Putamen (tissue), 1 donor: ENCODE data around the gene CYP2F1.
"Not testable (repeated sequence)": the region's sequence is repeated elsewhere in the genome, so short reads cannot be mapped to it uniquely, and the experiment has no call there.

Source experiments
- DNase-seq: peaks from one replicate; pipeline ENCODE4 v3.0.0-alpha.2; 2016; ENCODE audit warnings: low spot score

Gene CYP2F1

DNA sequence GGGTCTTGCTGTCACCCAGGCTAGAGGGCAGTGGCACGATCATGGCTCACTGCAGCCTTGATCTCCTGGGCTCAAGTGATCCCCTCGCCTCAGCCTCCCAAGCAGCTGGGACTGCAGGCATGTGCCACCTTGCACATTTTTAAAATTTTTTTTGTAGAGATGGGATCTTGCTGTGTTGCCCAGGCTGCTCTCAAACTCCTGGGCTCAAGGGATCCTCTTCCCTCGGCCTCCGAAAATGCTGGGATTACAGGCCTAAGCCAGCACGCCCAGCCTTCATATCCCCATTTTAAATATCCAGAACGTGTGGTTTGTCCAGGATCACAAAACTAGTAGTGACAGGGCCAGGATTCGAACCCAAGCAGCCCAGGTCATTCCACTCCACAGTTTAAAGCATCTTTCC, 13.1 kb downstream of the CYP2F1 start:
- not testable (repeated sequence) for DNase-seq

DNA sequence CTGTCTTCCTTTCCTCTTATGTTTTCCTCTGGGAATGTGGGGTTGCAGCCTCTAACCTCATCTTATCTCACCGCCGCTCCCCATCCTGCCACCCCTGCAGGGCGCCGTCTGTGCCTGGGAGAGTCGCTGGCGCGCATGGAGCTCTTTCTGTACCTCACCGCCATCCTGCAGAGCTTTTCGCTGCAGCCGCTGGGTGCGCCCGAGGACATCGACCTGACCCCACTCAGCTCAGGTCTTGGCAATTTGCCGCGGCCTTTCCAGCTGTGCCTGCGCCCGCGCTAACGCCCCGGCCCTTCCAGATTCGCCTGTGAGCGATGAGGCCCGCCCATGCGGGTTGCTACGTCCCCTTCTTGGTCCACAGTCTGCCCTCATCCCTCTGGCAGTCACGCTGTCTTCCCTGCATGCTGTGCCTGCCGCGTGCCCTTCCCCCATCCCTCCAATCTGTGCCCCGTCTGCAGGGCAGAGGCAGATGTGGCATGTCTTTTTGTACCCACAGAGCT, 13.6 kb downstream of the CYP2F1 start:
- peak; percentile 19 for DNase-seq

DNA sequence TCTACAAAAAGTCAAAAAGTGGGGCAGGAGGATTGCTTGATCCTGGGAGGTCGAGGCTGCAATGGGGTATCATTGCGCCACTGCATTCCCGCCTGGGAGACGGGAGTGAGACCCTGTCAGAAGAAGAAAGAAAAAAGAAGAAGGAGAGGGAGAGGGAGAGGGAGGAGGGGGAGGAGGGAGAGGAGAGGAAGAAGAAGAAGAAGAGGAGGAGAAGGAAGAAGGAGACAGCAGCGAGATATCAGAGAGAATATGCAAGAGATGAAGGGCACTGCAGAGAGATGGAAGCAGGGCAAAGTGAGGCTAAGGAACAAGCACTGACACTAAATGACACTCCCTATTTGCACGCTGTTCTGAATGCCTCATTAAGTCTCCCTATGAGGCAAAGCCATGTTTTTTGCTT, 14.5 kb downstream of the CYP2F1 start:
- no peak for DNase-seq

DNA sequence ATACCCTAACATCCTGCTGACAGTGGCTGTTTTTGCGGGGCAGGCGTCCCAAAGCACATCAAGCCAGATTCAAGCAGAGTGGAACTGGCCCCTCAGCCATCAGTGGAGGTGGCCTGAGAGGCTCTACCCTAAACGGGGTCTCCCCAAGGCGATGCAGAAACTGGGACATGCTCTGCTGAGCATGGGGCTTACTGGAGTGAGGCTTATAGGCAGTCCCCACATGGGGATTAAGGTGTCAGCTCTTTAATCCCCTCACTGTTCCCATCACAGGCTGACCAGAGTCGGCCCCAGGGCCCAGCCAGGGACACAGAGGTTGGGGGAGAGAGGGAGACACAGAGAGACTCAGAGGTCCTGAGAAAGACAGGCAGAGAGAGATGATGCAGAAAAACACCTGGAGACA, 17.0 kb downstream of the CYP2F1 start:
- no peak for DNase-seq

DNA sequence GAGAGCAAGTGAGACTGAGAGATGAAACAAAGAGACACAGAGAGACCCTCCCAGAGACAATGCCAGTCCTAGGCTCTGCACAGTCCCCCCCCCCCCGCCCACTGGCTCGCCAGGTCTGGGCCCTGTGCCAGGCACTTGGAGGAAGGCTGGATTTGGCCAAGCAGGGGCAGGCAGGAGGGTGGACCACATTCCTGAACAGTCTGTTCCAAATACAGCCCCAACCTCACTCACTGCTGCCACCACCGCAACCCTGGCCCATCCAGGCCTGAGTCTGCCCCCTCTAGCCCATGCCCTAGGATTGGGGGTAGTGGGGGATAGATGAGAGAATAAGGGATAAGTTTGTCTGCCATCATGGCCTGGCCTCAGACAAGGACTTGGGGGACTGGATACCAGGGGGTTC, 19.0 kb downstream of the CYP2F1 start:
- no peak for DNase-seq

DNA sequence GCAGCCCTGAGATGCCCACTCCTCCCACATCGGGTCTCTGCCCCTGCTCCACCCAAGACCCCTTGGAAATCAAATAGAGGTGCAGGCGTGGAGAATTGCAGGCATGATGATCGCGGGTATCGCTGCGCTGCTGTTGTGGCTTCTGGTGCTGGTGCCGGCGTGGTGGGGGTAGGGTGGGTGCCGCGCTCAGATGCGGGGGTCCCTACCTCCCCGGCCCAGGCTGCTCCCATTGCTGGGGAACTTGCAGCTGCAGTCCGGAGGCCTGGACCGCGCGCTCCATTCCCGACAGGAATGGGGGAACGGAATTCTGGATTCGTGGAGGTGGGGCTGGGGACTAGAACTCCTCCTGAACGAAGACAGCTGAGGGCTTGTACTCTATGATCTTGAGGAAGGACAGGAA, 20.4 kb downstream of the CYP2F1 start:
- no peak for DNase-seq

DNA sequence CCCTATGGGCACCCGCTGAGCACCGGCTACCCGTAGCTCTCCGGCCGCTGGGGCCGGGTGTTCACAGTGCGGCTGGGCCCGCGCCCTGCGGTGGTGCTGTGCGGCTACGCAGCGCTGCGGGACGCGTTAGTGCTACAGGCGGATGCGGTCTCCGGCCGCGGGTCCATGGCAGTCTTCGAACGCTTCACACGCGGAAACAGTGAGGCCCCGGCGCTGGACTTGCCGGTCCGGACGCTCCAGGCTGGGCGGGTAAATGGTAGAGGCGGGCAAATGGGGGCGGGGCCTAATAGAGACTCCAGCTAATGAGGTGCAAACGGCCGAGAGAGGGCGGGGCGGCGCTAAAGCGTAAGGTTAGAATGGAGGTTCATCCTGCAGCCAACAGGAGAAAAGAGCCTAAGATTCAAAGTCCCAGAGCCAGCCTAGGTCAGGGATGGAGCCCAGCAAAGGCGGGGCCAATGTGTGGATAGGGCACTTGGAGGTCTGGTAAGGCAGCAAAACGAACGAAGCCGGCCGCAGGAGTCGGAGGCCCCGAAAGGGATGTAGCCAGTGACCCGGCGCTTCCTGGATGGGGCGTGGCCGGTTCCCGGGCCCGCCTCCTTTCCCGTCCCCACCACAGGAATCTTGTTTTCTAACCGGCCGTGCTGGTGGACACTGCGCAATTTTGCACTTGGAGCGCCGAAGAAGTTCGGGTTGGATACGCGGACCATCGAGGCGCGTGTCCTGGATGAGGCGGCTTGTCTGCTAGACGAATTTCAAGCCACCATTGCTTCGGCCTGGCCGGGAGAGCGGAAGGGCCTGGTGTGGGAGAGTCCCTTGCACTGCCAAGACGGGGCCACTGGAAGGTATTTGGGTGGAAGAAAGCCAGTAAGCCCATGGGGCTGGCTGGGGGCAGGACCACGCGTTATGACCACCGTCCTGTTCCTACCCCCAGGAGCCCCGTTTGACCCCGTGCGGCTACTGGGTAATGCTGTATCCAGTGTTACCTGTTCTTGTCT, 21.5 kb downstream of the CYP2F1 start:
- peak; percentile 48 for DNase-seq

DNA sequence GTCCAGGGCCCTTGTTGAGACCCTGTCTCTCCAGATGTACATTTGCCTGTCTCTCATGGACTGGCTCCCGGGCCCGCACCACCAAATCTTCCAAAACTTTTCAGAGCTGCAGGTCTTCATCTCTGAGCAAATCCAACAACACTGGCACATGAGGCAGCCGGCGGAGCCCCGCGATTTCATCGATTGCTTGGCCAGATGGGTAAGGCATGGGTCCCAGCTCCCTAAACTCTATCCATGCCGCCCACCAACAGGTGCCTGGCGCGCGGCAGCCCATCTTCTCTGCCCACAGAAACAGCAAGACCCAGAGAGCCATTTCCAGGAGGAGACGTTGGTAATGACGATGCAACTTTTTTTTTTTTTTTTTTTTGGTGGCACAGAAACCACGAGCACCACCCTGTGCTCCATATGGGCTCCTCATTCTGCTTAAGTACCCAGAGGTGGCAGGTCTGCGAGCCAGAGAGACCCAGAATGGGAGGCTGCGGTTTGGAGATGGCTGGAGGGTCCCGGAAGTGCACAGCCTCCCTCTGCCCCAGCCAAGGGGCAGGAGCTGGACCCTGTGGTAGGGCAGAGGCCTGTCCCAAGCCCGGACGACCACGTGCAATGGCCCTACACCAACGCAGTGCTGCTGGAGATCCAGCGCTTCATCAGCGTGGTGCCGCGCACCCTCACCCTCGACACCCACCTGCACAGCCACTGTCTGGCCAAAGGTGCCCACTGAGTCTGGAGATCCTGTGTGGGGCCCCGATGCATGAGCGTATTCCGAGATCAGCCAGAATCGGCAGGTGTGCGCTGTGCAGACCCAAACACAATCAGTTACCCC, 22.6 kb downstream of the CYP2F1 start:
- DNase-seq = no peak

DNA sequence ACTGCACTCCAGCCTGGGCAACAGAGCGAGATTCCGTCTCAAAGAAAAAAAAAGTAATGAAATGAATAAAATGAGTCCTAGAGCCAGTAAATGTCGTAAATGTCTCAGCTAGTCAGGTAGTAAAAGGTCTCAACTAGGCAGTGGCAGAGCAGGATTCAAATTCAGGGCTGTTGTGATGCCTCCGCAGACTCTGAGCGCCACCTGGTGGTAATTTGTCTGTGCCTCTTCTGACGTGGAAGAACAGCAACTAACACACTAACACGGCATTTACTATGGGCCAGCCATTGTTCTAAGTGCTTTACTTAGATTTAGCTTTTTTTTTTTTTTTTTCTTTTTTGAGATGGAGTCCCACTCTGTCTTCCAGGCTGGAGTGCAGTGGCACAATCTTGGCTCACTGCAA, 30.2 kb downstream of the CYP2F1 start:
- DNase-seq = peak; percentile 46

DNA sequence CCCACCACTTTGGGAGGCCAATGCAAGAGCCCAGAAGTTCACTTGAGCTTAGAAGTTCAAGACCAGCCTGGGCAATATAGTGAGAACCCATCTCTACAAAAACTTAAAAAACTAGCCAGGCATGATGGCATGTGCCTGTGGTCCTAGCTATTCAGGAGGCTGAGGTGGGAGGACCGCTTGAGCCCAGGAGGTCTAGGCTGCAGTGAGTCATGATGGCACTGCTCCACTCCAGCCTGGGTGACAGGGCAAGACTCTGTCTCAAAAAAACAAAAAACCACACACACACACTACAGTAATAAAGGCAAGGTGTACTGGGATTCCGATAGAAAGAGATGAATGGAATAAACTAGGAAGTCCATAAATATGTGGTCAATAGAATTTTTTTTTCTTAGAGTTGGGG, 35.6 kb downstream of the CYP2F1 start:
- DNase-seq = no peak

DNA sequence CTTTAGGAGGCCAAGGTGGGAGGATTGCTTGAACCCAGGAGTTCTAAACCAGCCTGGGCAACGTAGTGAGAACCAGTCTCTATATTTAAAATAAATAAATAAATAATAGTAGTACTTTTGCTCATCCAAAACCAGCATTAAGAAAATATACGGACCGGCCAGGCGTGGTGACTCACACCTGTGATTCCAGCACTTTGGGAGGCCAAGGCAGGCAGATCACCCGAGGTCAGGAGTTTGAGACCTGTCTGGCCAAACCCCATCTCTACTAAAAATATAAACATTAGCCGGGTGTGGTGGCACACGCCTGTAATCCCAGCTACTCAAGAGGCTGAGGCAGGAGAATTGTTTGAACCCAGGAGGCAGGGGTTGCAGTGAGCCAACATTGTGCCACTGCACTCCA, 36.8 kb downstream of the CYP2F1 start:
- DNase-seq = not testable (repeated sequence)

DNA sequence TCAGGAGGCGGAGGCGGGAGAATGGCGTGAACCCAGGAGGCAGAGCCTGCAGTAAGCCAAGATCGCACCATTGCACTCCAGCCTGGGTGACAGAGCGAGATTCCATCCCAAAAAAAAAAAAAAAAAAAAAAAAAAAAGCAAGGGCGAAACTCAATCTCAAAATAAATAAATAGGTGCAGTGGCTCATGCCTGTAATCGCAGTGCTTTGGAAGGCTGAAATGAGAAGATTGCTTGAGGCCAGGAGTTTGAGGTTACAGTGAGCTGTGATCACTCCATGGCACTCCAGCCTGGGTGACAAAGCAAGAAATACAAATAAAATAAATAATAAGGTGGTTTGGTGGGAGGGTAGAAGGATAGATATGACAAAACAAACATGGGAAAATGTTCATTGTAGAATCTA, 39.8 kb downstream of the CYP2F1 start:
- DNase-seq = no peak

DNA sequence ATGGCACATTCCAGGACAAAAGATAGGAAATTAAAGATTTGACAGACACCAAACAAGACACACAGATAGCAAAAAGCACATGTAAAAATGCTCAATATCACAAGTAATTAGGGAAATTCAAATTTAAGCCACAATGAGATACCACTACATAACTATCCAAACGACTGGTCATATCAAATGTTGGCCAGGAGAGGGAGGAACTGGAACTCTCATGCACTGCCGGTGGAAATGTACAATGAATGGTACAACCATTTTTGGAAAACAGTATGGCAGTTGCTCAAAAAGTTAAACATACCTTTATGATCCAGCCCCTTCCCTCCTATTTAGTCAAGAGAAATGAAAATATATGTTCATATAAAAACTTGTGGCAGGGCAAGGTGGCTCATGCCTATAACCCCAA, 42.0 kb downstream of the CYP2F1 start:
- no peak for DNase-seq

DNA sequence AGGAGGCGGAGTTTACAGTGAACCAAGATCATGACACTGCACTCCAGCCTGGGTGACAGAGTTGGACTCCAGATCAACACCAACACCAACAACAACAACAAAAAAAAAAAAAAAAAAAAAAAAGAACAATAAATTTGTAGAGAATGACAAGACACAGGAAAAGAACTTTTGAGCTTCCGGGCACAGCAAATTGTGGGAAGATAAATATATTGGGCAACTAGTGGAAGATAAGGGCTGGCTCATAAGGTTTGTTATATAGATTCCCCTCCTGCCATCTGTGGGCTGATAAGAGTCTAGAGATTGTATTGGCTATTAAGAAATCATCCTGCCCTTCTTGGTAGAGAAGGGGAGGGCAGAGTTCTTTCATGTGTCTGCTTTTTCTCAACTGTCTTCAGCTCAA, 45.6 kb downstream of the CYP2F1 start:
- DNase-seq = no peak

DNA sequence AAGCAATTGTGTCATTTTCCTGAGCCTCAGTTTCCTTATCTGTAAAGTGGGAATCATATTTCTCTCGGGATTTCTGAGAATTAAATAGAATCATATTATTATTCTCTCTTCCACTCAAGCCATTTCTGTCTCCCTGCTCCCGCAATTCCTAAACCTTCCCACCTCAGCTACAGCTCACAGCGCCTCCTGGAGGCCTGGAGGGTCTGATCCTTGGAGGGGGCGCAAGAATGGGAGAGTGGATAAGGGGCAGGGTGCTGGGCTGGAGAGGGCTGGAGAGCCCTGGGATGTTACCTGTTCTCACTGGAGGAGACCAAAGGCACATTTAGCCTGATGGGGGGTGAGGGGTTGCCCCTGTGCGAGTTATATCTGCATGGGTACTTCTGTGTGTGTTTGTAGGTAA, 47.7 kb downstream of the CYP2F1 start:
- no peak for DNase-seq

DNA sequence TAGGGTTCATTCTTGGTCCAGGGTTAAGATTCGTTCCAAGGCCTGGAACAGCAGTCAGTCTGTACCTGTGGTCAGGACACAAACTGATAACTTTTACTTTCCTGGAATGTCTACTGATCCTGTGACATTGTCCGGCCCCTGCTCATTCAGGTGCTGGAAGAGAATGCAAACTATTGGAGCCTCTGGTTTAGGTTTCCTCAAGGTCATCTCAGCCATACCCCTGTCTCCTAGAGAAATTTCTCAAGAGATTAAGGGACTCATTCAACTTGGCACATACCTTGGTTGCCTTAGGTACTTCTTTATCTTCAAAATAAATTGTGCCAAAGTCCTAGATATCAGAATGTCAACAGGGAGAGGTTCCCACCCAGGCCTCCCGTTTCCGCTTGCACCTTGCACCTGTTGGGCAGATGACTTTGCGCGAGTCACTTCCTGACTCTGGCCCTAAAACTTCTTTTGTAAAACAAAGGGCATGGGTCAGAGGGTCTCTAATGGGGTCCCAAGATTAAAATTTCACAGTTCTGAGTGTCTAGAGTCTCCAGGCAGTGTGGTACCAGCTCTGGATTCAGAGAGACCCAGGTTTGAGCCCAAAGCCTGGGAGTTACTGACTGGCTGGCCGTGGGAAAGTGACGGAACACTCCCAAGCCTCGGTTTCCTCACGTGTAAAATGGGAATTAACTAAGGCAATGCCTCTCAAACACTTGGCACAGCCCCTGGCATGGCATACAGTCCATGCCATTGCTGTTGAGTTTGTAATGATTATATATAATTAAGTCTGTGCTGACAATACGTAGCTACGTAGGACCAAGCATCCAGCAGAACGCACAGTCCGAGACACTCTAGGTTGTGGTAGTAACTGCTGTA, 52.9 kb downstream of the CYP2F1 start:
- DNase-seq = no peak

DNA sequence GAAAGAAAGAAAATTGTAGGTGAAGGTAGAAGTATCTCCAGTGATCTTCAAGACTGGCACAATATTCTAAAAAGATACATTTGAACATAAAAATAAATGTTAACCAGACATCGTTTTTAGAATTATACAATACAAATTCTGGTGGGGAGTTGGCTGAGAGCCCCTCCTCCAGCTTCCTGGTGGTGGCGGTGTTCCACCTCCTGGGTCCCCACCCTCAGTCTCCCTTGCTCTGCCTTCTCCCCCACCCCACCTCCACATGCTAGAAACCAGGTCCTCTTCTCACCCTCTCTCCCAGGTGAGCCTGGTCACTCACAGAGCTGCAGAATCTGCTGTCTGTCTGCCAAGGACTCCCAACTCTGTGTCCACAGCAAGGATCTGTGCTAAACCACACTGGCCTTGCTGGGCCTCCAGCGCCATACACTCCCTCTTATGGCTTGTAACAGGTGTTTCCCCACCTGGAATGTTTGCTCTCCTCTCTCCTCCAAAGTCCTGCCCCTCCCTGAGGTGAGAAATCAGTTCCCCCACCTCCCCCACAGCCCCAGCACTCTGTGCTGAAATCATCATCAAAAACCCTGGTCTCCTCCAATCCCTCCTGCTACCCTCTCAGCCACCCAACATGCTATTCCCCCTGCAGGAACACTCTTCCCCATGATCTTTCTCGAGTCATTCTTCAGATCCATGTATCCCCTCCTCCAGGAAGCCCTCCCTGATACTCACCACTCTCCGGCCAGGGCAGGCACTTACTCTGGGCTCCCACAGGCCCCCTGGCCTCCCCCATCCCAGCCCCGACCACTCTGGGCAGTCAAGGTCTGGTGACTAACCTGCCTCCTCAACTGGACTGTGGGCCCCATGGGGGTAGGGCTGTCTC, 58.3 kb downstream of the CYP2F1 start:
- DNase-seq = no peak

DNA sequence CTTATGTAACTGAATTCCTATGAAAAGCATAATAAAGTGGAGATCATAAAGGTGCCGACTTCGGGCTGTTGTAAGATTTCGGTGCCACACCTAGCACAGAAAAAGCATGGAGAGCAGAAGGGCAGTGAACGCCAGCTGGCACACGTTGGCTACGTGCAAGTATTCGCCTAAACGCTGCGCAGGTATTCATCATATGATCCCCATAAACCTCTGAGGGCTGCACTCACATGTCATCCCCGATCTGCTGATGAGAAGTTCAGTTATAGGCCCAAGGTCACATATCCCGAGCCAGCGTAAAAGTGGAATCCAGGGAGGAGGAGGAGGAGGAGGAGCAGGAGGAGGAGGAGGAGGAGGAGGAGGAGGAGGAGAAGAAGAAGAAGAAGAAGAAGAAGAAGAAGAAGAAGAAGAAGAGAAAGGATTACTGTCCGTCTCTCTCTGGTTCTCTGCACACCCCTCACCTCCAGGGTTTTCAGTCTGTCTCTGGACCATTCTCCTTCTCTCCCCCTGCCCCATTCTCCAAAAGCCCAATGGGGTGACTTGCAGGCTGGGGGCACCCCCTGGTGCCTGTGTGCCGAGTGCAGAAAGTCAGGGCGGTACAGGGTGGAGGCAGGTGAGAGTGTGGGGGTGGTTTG, 60.2 kb downstream of the CYP2F1 start:
- DNase-seq = no peak

DNA sequence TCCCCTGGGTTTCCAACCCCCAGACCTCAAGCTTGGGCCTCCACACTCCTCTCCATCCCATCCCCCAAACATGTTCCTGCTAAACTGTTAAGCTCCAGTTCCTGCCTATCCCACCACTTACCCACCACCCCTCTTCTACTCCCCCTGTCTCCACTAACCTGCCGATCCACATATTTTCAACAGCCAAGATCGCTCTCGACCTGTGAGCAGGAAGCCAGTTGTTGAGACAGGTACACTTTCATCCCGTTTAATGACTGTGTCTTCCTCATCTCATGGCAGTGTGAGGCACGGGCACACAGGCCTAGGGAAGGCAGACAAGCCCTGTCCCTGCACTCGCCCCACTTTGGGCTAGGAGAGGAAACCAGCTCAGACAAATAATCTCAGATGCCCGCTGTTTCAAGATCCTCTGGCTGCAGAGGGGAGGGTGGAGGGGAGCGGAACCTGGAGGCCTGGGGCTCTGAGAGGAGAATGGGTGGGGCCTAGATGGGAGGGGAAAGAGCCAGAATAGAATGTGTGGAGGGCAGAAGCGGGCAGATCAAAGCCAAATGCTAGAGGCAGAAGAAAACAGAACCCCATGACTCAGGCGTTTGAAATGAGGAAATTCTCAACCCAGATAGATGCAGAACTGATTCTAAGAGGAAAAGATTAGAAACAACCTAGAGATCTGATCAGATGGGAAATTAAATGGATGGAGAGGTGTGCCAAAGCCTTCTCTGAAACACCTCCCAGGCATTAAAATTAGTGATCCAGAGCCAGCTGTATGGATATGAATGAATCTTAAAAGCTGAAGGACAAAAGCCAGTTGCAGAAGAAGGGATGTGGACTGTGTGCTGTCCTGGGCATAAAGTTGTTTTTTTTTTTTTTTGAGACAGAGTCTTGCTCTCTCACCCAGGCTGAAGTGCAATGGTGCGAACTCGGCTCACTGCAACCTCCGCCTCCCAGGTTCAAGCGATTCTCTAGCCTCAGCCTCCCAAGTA, 61.9 kb downstream of the CYP2F1 start:
- peak; percentile 27 for DNase-seq
